ENCODE data around the gene FLNC. TPM values are rescaled to one million over a fixed set of nuclear protein-coding genes. Genes with fewer than 3 reads are reported as not detected.

The FLNC gene
- total and polyA plus RNA-seq, 2 of the 13 experiments (the other 11 are each of a cell fraction or from before 2014, with no cell fraction given): 0.02 TPM; not detected in 1

- TF ChIP-seq, protein P1, sequence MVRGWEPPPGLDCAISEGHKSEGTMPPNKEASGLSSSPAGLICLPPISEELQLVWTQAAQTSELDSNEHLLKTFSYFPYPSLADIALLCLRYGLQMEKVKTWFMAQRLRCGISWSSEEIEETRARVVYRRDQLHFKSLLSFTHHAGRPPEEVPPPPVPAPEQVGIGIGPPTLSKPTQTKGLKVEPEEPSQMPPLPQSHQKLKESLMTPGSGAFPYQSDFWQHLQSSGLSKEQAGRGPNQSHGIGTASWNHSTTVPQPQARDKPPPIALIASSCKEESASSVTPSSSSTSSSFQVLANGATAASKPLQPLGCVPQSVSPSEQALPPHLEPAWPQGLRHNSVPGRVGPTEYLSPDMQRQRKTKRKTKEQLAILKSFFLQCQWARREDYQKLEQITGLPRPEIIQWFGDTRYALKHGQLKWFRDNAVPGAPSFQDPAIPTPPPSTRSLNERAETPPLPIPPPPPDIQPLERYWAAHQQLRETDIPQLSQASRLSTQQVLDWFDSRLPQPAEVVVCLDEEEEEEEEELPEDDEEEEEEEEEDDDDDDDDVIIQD (CRISPR knock-in tag; IDR thresholded peaks at IDR 0.05; ENCODE audit: low read depth): no peak
- TF ChIP-seq ZNF839 (CRISPR knock-in tag; IDR thresholded peaks at IDR 0.05; ENCODE audit: borderline replicate concordance): no peak
- TF ChIP-seq BRD4 (CRISPR knock-in tag; IDR thresholded peaks at IDR 0.05): no peak
- no peak for TF ChIP-seq CENPT (CRISPR knock-in tag; IDR thresholded peaks at IDR 0.05; ENCODE audit: low read depth)
- no peak for TF ChIP-seq ZNF850 (CRISPR knock-in tag; conservative IDR thresholded peaks at IDR 0.05)
- TF ChIP-seq ARID2 (CRISPR knock-in tag; IDR thresholded peaks at IDR 0.05; ENCODE audit: borderline replicate concordance): no peak
- TF ChIP-seq NFE2L1 (CRISPR knock-in tag; IDR thresholded peaks at IDR 0.05; ENCODE audit: borderline replicate concordance): no peak
- no peak for TF ChIP-seq ZNF746 (CRISPR knock-in tag; IDR thresholded peaks at IDR 0.05)
- TF ChIP-seq, protein P2, sequence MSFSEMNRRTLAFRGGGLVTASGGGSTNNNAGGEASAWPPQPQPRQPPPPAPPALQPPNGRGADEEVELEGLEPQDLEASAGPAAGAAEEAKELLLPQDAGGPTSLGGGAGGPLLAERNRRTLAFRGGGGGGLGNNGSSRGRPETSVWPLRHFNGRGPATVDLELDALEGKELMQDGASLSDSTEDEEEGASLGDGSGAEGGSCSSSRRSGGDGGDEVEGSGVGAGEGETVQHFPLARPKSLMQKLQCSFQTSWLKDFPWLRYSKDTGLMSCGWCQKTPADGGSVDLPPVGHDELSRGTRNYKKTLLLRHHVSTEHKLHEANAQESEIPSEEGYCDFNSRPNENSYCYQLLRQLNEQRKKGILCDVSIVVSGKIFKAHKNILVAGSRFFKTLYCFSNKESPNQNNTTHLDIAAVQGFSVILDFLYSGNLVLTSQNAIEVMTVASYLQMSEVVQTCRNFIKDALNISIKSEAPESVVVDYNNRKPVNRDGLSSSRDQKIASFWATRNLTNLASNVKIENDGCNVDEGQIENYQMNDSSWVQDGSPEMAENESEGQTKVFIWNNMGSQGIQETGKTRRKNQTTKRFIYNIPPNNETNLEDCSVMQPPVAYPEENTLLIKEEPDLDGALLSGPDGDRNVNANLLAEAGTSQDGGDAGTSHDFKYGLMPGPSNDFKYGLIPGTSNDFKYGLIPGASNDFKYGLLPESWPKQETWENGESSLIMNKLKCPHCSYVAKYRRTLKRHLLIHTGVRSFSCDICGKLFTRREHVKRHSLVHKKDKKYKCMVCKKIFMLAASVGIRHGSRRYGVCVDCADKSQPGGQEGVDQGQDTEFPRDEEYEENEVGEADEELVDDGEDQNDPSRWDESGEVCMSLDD (CRISPR knock-in tag; IDR thresholded peaks at IDR 0.05; ENCODE audit: borderline replicate concordance): no peak
- TF ChIP-seq ZBTB20 (CRISPR knock-in tag; IDR thresholded peaks at IDR 0.05; ENCODE audit: borderline replicate concordance, low read depth): no peak
- TF ChIP-seq MBD4 (IDR thresholded peaks at IDR 0.05; ENCODE audit: borderline replicate concordance, low read length): no peak
- no peak for TF ChIP-seq EHMT2 (IDR thresholded peaks at IDR 0.05; ENCODE audit: borderline replicate concordance, low read depth, low read length)
- TF ChIP-seq ZNF639 (CRISPR knock-in tag; conservative IDR thresholded peaks at IDR 0.05): no peak
- TF ChIP-seq SRSF1 (optimal IDR thresholded peaks at IDR 0.05; ENCODE audit: low read depth, low read length): no peak
- TF ChIP-seq XBP1 (CRISPR knock-in tag; IDR thresholded peaks at IDR 0.05): no peak
- no peak for TF ChIP-seq KLF12 (CRISPR knock-in tag; IDR thresholded peaks at IDR 0.05; ENCODE audit: borderline replicate concordance)
- TF ChIP-seq, protein P3, sequence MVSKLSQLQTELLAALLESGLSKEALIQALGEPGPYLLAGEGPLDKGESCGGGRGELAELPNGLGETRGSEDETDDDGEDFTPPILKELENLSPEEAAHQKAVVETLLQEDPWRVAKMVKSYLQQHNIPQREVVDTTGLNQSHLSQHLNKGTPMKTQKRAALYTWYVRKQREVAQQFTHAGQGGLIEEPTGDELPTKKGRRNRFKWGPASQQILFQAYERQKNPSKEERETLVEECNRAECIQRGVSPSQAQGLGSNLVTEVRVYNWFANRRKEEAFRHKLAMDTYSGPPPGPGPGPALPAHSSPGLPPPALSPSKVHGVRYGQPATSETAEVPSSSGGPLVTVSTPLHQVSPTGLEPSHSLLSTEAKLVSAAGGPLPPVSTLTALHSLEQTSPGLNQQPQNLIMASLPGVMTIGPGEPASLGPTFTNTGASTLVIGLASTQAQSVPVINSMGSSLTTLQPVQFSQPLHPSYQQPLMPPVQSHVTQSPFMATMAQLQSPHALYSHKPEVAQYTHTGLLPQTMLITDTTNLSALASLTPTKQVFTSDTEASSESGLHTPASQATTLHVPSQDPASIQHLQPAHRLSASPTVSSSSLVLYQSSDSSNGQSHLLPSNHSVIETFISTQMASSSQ (IDR thresholded peaks at IDR 0.05; ENCODE audit: low read depth): no peak
- TF ChIP-seq, protein P3 (CRISPR knock-in tag; IDR thresholded peaks at IDR 0.05; ENCODE audit: borderline replicate concordance): no peak
Measured at GRCh38 chr7:128841921-128842673, 11.9 kb downstream of the FLNC start (continued).
